ENCODE results near the gene HOXB6.

DNA sequence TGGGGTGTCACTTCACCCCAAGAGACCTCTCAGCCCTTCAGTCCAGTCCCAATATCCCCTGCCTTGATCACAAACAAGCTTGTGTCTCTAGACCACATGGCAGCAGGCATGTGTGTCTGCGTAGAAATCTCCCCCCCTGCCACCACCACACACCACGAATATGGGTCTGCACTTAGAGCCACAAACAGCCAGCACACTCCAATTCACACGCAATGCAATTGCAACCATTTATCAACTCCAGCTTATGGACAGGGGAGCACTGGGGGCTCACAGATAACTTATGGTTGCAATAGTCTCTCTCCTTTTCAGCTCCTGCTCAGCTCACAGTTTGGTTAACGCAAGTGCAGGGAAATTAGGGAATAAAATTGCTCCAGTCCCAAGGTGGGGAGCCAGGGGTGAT is 18.8 kb upstream of the HOXB6 start:
- TF ChIP-seq YY1 (IDR thresholded peaks at IDR 0.05; ENCODE audit: extremely low read depth, insufficient replicate concordance, low read depth, low read length) (no peak), EZH2phosphoT487 (IDR thresholded peaks at IDR 0.05; ENCODE audit: borderline replicate concordance) (no peak), TCF7L2 (IDR thresholded peaks at IDR 0.05; ENCODE audit: borderline replicate concordance, extremely low read depth, insufficient read depth, insufficient read length) (no peak), ZNF274 (IDR thresholded peaks at IDR 0.05; ENCODE audit: low read depth, low read length) (no peak), POLR2A (IDR thresholded peaks at IDR 0.05; ENCODE audit: borderline replicate concordance, extremely low read depth, insufficient read depth, insufficient read length) (no peak)
- TF ChIP-seq, protein P1, sequence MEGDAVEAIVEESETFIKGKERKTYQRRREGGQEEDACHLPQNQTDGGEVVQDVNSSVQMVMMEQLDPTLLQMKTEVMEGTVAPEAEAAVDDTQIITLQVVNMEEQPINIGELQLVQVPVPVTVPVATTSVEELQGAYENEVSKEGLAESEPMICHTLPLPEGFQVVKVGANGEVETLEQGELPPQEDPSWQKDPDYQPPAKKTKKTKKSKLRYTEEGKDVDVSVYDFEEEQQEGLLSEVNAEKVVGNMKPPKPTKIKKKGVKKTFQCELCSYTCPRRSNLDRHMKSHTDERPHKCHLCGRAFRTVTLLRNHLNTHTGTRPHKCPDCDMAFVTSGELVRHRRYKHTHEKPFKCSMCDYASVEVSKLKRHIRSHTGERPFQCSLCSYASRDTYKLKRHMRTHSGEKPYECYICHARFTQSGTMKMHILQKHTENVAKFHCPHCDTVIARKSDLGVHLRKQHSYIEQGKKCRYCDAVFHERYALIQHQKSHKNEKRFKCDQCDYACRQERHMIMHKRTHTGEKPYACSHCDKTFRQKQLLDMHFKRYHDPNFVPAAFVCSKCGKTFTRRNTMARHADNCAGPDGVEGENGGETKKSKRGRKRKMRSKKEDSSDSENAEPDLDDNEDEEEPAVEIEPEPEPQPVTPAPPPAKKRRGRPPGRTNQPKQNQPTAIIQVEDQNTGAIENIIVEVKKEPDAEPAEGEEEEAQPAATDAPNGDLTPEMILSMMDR (IDR thresholded peaks at IDR 0.05 in 2 of 3, conservative IDR thresholded peaks at IDR 0.05 in 1 of 3; ENCODE audit: borderline replicate concordance in 1 of 3, insufficient read depth in 1 of 3, low read depth in 2 of 3, low read length in 2 of 3), result no peak
